Measurements from ENCODE around the gene PBX3.

- TF ChIP-seq CTCF (IDR thresholded peaks at IDR 0.05; ENCODE audit: low read depth, low read length, missing input control) (no peak), REST (IDR thresholded peaks at IDR 0.05) (no peak), MAX (IDR thresholded peaks at IDR 0.05) (no peak), ATF3 (IDR thresholded peaks at IDR 0.05) (no peak), YY1 (IDR thresholded peaks at IDR 0.05) (no peak), SP1 (IDR thresholded peaks at IDR 0.05) (no peak), EGR1 (IDR thresholded peaks at IDR 0.05; ENCODE audit: low read depth in 2 of 2) (no peak)
Measured at GRCh38 chr9:125885405-125886034, 138.3 kb downstream of the PBX3 start.
